WTC11 (cell line): ENCODE measurements around the gene KLHL29. TPM values are rescaled to one million over a fixed set of nuclear protein-coding genes. Genes with fewer than 3 reads are reported as not detected.
A peak's percentile ranks its signal among the peaks of the same experiment; 100 is the strongest.

Experiments used
- ATAC-seq: fragments of 200-7000 bp; cut with Tn5 transposase; 2 replicates; pipeline ENCODE4 v1.10.0; 2021; ENCODE audit warnings: mild to moderate bottlenecking, moderate library complexity
- CTCF ChIA-PET: fragments of 300-600 bp; sonication (Branson Sonifier 250); formaldehyde crosslinking; loops from one replicate; lab custom pipeline; 2021; ENCODE audit warnings: antibody characterized with exemption; lab: Charles Lee
- POLR2A ChIA-PET: fragments of 350-600 bp; sonication (Branson Sonifier 250); formaldehyde crosslinking; loops from one replicate; lab custom pipeline; 2021; ENCODE audit warnings: antibody characterized with exemption; lab: Charles Lee
- DNase-seq: peaks from one replicate; pipeline ENCODE4 v3.0.0; 2021; ENCODE audit warnings: low spot score
- H3K27ac Mint-ChIP-seq: 2 replicates; pipeline ENCODE4 v1.8.0; 2021; ENCODE audit warnings: mixed read lengths
- H3K27me3 Mint-ChIP-seq: 2 replicates; pipeline ENCODE4 v1.8.0; 2021; ENCODE audit warnings: low read depth, mild to moderate bottlenecking, moderate library complexity, mixed read lengths
- H3K36me3 Mint-ChIP-seq: 2 replicates; pipeline ENCODE4 v1.8.0; 2021; ENCODE audit warnings: mixed read lengths
- H3K4me1 Mint-ChIP-seq: 2 replicates; pipeline ENCODE4 v1.8.0; 2022; ENCODE audit warnings: mixed read lengths
- H3K4me3 Mint-ChIP-seq: 2 replicates; pipeline ENCODE4 v1.8.0; 2021; ENCODE audit warnings: mild to moderate bottlenecking, moderate library complexity, mixed read lengths
- H3K9me3 Mint-ChIP-seq: 2 replicates; pipeline ENCODE4 v1.8.0; 2021; ENCODE audit warnings: mixed read lengths
- CBFB ChIP-seq: sonication (generic); formaldehyde crosslinking; IDR thresholded peaks from 2 replicates; pipeline ENCODE4 v1.8.1; 2022; ENCODE audit warnings: mild to moderate bottlenecking, low read depth, missing genetic modification reagents
- NFYB ChIP-seq: sonication (generic); formaldehyde crosslinking; conservative IDR thresholded peaks from 2 replicates; pipeline ENCODE4 v1.8.0; 2022; ENCODE audit warnings: low read depth, missing genetic modification reagents
- NR3C1 ChIP-seq: sonication (generic); formaldehyde crosslinking; conservative IDR thresholded peaks from 2 replicates; pipeline ENCODE4 v1.8.1; 2023; ENCODE audit warnings: low read depth, mild to moderate bottlenecking, missing genetic modification reagents
- RELA ChIP-seq: sonication (generic); formaldehyde crosslinking; IDR thresholded peaks from 2 replicates; pipeline ENCODE4 v1.8.1; 2022; ENCODE audit warnings: missing genetic modification reagents, mild to moderate bottlenecking, borderline replicate concordance
- SMAD4 ChIP-seq: sonication (generic); formaldehyde crosslinking; IDR thresholded peaks from 2 replicates; pipeline ENCODE4 v1.8.0; 2022; ENCODE audit warnings: mild to moderate bottlenecking, missing genetic modification reagents
- SOX15 ChIP-seq: fragments of 250-450 bp; sonication (Bioruptor Pico); IDR thresholded peaks from 2 replicates; pipeline ENCODE4 v1.9.0; 2021; ENCODE audit warnings: mild to moderate bottlenecking
- TEAD1 ChIP-seq: sonication (generic); formaldehyde crosslinking; IDR thresholded peaks from 2 replicates; pipeline ENCODE4 v1.8.0; 2022; ENCODE audit warnings: mild to moderate bottlenecking, missing genetic modification reagents
- ZNF219 ChIP-seq: sonication (generic); formaldehyde crosslinking; IDR thresholded peaks from 2 replicates; pipeline ENCODE4 v1.8.0; 2023; ENCODE audit warnings: missing genetic modification reagents, mild to moderate bottlenecking, borderline replicate concordance
- ZNF416 ChIP-seq: fragments of 250-450 bp; sonication (Bioruptor Pico); IDR thresholded peaks from 2 replicates; pipeline ENCODE4 v1.9.0; 2021; ENCODE audit warnings: mild to moderate bottlenecking, inconsistent platforms
- total RNA-seq: library from RNA; stranded (reverse); gene quantifications from 3 replicates; pipeline ENCODE4 v1.2.3, GENCODE V29; 2021
- TF ChIP-seq, protein P1 (sequence below): sonication (generic); formaldehyde crosslinking; IDR thresholded peaks from 2 replicates; pipeline ENCODE4 v1.8.1; 2022; ENCODE audit warnings: missing genetic modification reagents, borderline replicate concordance
- TF ChIP-seq, protein P2 (sequence below): sonication (generic); formaldehyde crosslinking; IDR thresholded peaks from 2 replicates; pipeline ENCODE4 v1.8.1; 2023; ENCODE audit warnings: mild to moderate bottlenecking, missing genetic modification reagents
- TF ChIP-seq, protein P3 (sequence below): sonication (generic); formaldehyde crosslinking; IDR thresholded peaks from 2 replicates; pipeline ENCODE4 v1.8.1; 2023; ENCODE audit warnings: mild to moderate bottlenecking, missing genetic modification reagents, moderate library complexity
- TF ChIP-seq, protein P4 (sequence below): sonication (generic); formaldehyde crosslinking; IDR thresholded peaks from 2 replicates; pipeline ENCODE4 v1.8.1; 2023; ENCODE audit warnings: mild to moderate bottlenecking, missing genetic modification reagents, moderate library complexity
- TF ChIP-seq, protein P5 (sequence below): sonication (generic); formaldehyde crosslinking; IDR thresholded peaks from 2 replicates; pipeline ENCODE4 v1.8.1; 2022; ENCODE audit warnings: low read depth, mild to moderate bottlenecking, moderate library complexity, missing genetic modification reagents, borderline replicate concordance

KLHL29 gene
- total RNA-seq, 1 experiment from 2014 or later: 7.1 TPM

DNA sequence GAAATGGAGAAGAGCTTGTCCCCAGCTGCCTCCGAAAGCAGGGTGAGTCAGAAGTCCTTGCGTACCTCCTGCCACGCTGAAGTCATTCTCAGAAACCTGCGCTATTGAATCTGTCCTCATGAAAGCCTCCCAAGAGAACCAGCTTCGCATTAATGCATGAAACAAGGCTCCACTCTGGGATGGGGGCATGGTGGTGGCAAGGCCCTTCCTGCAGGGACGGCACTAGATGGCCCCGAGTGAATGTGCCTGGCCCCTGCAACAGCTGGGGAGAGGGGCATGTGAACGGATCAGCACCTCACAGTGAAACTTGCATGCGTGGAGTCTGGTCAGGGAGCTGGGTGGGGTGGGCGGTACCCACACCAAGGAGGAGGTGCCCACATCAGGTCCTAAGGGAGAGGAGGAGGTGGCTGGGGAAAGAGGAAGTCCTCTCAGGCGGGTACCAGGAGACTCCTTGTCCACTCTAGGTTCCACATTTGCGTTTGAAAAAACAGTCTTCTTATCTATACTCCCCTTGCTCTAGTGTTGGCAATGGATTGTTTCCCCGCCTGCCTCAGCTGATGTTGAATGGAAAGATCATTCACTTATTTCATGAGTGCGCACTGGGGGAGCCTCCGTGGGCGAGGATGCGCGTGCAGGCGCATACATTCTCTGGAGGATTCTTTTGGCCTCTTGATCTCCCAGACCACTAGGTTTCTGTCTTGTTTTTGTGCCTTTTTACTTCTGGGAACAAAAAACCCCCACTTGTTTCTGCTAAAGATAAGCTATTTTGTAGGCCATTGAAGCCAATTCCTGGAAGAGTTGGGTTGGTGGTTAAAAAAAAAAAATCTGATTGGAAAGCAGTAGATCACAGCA lies 104.7 kb downstream of the KLHL29 start:
- ChIA-PET CTCF (interaction anchor here (0.6 kb wide), 1 partner anchor 97 kb away, joined by 4 read pairs; no protein-coding TSS in a partner anchor), POLR2A (no interaction called here)
- peaks cover 12% of the 10 kb centered on the region for H3K4me1 Mint-ChIP-seq

DNA sequence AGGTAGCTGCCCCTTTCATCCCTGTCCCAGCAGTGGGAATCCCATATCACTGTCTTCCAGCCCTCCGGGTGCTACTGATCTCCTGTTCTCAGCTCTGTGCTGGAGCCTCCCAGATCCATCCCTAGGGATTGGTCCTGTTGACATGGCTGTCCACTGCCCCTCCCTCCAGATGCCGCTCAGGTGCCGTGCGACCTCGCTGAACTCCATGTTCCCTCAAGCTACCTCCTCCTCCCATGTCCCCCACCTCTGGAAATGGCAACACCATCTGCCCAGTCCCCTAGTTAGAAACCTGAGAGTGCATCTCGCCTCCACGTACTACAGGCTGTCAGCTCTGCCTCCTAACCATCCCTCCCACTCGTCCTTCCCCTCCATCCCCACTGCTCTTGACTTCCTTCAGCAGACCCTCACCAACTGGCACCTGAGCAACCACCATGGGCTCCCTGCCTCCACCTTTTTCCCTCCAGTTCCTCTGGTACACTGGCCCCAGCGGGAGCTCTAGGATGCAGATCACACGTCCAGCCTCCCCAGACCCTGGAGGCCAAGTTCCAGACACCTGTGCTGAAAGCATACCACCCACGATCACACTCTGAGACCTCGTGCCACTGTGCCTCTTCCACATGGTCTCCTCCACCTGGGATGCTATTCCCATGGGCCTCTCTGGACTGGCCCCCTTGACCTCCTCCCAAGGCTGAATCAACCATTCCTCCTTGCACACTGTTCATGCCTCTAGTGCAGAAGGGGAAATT lies 106.8 kb downstream of the KLHL29 start:
- H3K27me3 Mint-ChIP-seq: no peaks in the 10 kb centered on the region
- ChIA-PET CTCF (interaction anchor here (0.6 to 2.1 kb wide), 4 partner anchors 10 to 132 kb away, joined by 3 to 6 read pairs (median 4); no protein-coding TSS in a partner anchor), POLR2A (no interaction called here)
- ATAC-seq (no peak), DNase-seq (no peak)
- H3K9me3 Mint-ChIP-seq: no peaks in the 10 kb centered on the region
- no peaks in the 10 kb centered on the region for H3K36me3 Mint-ChIP-seq
- no peak overlapping the region for H3K4me3 Mint-ChIP-seq
- peaks cover 24% of the 10 kb centered on the region for H3K4me1 Mint-ChIP-seq
- no peak for TF ChIP-seq ZNF416 (CRISPR knock-in tag)
- no peak for TF ChIP-seq ZNF219 (CRISPR knock-in tag)
- TF ChIP-seq RELA (CRISPR knock-in tag): no peak
- no peak overlapping the region for H3K27ac Mint-ChIP-seq

More for the DNA sequence above, 104.7 kb downstream of the KLHL29 start:
- no peak overlapping the region for H3K4me3 Mint-ChIP-seq
- no peaks in the 10 kb centered on the region for H3K9me3 Mint-ChIP-seq
- no peaks in the 10 kb centered on the region for H3K27me3 Mint-ChIP-seq
- TF ChIP-seq SOX15 (CRISPR knock-in tag) (no peak), SMAD4 (CRISPR knock-in tag) (no peak), CBFB (CRISPR knock-in tag) (no peak)
- TF ChIP-seq, protein P1, sequence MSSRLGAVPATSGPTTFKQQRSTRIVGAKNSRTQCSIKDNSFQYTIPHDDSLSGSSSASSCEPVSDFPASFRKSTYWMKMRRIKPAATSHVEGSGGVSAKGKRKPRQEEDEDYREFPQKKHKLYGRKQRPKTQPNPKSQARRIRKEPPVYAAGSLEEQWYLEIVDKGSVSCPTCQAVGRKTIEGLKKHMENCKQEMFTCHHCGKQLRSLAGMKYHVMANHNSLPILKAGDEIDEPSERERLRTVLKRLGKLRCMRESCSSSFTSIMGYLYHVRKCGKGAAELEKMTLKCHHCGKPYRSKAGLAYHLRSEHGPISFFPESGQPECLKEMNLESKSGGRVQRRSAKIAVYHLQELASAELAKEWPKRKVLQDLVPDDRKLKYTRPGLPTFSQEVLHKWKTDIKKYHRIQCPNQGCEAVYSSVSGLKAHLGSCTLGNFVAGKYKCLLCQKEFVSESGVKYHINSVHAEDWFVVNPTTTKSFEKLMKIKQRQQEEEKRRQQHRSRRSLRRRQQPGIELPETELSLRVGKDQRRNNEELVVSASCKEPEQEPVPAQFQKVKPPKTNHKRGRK (CRISPR knock-in tag): no peak
- TF ChIP-seq, protein P2, sequence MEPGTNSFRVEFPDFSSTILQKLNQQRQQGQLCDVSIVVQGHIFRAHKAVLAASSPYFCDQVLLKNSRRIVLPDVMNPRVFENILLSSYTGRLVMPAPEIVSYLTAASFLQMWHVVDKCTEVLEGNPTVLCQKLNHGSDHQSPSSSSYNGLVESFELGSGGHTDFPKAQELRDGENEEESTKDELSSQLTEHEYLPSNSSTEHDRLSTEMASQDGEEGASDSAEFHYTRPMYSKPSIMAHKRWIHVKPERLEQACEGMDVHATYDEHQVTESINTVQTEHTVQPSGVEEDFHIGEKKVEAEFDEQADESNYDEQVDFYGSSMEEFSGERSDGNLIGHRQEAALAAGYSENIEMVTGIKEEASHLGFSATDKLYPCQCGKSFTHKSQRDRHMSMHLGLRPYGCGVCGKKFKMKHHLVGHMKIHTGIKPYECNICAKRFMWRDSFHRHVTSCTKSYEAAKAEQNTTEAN: no peak
- TF ChIP-seq, protein P3, sequence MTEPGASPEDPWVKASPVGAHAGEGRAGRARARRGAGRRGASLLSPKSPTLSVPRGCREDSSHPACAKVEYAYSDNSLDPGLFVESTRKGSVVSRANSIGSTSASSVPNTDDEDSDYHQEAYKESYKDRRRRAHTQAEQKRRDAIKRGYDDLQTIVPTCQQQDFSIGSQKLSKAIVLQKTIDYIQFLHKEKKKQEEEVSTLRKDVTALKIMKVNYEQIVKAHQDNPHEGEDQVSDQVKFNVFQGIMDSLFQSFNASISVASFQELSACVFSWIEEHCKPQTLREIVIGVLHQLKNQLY (CRISPR knock-in tag): no peak
- H3K27ac Mint-ChIP-seq: no peak overlapping the region
- no peaks in the 10 kb centered on the region for H3K36me3 Mint-ChIP-seq
- DNase-seq: no peak
- no peak for ATAC-seq

DNA sequence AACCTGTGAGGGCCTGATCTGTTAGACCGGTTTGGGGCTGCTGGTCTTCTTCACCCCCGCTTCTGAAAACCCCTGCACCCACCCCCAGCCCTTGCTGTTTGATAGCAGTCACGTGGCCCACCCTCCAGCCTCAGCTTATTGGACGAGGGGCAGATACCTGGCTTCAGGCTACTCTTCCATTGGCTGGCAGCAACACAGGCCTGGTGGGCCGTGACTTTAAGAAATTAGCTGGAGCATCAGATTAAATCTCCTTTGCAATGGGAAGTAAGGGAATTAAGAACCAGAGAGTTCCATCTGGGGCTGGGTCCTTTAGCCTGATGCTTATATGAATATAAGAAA lies 107.3 kb downstream of the KLHL29 start:
- Mint-ChIP-seq H3K27ac (no peak overlapping the region), H3K4me3 (no peak overlapping the region), H3K36me3 (no peaks in the 10 kb centered on the region), H3K4me1 (peaks cover 29% of the 10 kb centered on the region), H3K9me3 (no peaks in the 10 kb centered on the region), H3K27me3 (no peaks in the 10 kb centered on the region)
- ATAC-seq: no peak
- ChIA-PET CTCF (interaction anchor here (1.5 to 2.1 kb wide), 3 partner anchors 11 to 13 kb away, joined by 4 to 6 read pairs (median 5); no protein-coding TSS in a partner anchor), POLR2A (no interaction called here)
- TF ChIP-seq TEAD1: no peak
- TF ChIP-seq, protein P4, sequence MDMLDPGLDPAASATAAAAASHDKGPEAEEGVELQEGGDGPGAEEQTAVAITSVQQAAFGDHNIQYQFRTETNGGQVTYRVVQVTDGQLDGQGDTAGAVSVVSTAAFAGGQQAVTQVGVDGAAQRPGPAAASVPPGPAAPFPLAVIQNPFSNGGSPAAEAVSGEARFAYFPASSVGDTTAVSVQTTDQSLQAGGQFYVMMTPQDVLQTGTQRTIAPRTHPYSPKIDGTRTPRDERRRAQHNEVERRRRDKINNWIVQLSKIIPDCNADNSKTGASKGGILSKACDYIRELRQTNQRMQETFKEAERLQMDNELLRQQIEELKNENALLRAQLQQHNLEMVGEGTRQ (CRISPR knock-in tag): 0 out of 2 replicates have a peak, but pooled peaks have one; percentile 19
- TF ChIP-seq, protein P5, sequence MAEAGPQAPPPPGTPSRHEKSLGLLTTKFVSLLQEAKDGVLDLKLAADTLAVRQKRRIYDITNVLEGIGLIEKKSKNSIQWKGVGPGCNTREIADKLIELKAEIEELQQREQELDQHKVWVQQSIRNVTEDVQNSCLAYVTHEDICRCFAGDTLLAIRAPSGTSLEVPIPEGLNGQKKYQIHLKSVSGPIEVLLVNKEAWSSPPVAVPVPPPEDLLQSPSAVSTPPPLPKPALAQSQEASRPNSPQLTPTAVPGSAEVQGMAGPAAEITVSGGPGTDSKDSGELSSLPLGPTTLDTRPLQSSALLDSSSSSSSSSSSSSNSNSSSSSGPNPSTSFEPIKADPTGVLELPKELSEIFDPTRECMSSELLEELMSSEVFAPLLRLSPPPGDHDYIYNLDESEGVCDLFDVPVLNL: no peak
- TF ChIP-seq NFYB (CRISPR knock-in tag): peak; percentile 34; the same call in 1 of the 2 replicates
- TF ChIP-seq RELA (CRISPR knock-in tag): no peak
- TF ChIP-seq NR3C1 (CRISPR knock-in tag): no peak
- DNase-seq: no peak
